ENCODE data around the gene AKR1B1. TPM values are rescaled to one million over a fixed set of nuclear protein-coding genes. Genes with fewer than 3 reads are reported as not detected.

The AKR1B1 gene
- total RNA-seq, 1 experiment from 2014 or later: 104 TPM

DNA sequence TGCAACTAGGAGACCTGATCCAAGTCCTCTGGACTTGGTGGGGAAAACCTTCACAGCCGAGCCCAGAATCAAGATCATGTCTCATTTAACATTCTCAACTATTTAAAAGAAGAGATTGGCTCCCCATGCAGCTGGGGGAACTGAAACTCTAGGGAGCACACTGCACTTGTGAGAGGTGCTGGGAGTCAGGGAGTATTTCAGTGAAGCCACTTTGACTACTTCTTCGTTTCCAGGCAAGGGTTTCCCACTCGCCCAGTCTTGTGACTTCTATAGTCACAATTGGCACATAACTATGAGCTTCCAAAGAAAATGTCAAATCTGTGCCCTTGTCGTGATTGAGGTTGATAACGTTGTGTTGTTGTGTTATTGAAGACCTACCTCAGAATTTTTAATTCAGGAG lies 62.9 kb downstream of the AKR1B1 start:
- no peaks in the 10 kb centered on the region for H3K36me3 ChIP-seq (ENCODE audit: insufficient read depth, low read length, poor library complexity, severe bottlenecking)
- no peak overlapping the region for H3K27ac ChIP-seq (ENCODE audit: low read depth, low read length, poor library complexity, severe bottlenecking)
- no peaks in the 10 kb centered on the region for H3K4me1 ChIP-seq (ENCODE audit: insufficient read depth, low read length, poor library complexity, severe bottlenecking)
- no TSS peak for BruUV-seq (replicated peaks)
- no peak overlapping the region for H3K4me3 ChIP-seq (ENCODE audit: low read depth, low read length, poor library complexity, severe bottlenecking)
- DNase-seq (ENCODE audit: low spot score): no peak
- ChIA-PET CTCF (no interaction called here), POLR2A (ENCODE audit: low non-redundant PET) (no interaction called here)
- intact Hi-C loops (cut with micrococcal nuclease; ENCODE audit: unreplicated experiment): no loop called here
- no peak for TF ChIP-seq EZH2 (IDR thresholded peaks at IDR 0.05; ENCODE audit: borderline replicate concordance, low read depth, low read length, poor library complexity, severe bottlenecking)
- TF ChIP-seq, protein P1, sequence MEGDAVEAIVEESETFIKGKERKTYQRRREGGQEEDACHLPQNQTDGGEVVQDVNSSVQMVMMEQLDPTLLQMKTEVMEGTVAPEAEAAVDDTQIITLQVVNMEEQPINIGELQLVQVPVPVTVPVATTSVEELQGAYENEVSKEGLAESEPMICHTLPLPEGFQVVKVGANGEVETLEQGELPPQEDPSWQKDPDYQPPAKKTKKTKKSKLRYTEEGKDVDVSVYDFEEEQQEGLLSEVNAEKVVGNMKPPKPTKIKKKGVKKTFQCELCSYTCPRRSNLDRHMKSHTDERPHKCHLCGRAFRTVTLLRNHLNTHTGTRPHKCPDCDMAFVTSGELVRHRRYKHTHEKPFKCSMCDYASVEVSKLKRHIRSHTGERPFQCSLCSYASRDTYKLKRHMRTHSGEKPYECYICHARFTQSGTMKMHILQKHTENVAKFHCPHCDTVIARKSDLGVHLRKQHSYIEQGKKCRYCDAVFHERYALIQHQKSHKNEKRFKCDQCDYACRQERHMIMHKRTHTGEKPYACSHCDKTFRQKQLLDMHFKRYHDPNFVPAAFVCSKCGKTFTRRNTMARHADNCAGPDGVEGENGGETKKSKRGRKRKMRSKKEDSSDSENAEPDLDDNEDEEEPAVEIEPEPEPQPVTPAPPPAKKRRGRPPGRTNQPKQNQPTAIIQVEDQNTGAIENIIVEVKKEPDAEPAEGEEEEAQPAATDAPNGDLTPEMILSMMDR (conservative IDR thresholded peaks at IDR 0.05; ENCODE audit: low read depth, low read length): no peak
- no peaks in the 10 kb centered on the region for H3K9me3 ChIP-seq (ENCODE audit: low read depth, low read length, poor library complexity, severe bottlenecking)
- H3K27me3 ChIP-seq (replicated peaks; ENCODE audit: insufficient read depth, low read depth, low read length, poor library complexity): no peaks in the 10 kb centered on the region

DNA sequence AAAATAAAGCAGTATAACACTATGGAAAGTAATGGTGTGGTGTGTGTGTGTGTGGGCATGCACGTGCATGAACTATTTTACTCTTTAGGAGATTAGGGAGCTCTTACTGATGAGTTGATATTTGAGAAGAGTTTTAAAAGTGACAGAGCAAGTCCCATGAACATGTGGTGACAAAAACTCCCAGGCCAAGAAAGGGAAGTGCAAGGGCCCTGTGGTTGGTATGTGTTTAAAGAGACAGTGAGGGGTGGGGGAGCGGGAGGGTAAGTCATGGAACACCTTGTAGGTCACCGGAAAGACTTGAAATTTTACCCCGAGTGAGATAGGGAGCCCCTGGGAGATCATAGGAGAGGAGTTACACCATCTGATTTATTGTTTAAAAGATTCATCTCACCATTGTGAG lies 63.3 kb downstream of the AKR1B1 start:
- H3K4me3 ChIP-seq (ENCODE audit: low read depth, low read length, poor library complexity, severe bottlenecking): no peak overlapping the region
- ChIA-PET CTCF (no interaction called here), POLR2A (ENCODE audit: low non-redundant PET) (no interaction called here)
- intact Hi-C loops (cut with micrococcal nuclease; ENCODE audit: unreplicated experiment): no loop called here
- H3K9me3 ChIP-seq (ENCODE audit: low read depth, low read length, poor library complexity, severe bottlenecking): no peaks in the 10 kb centered on the region
- BruUV-seq (replicated peaks): no TSS peak
- H3K27ac ChIP-seq (ENCODE audit: low read depth, low read length, poor library complexity, severe bottlenecking): no peak overlapping the region
- no peak for TF ChIP-seq EZH2 (IDR thresholded peaks at IDR 0.05; ENCODE audit: borderline replicate concordance, low read depth, low read length, poor library complexity, severe bottlenecking)
- TF ChIP-seq, protein P1 (conservative IDR thresholded peaks at IDR 0.05; ENCODE audit: low read depth, low read length): no peak
- DNase-seq (ENCODE audit: low spot score): no peak
- no peaks in the 10 kb centered on the region for H3K4me1 ChIP-seq (ENCODE audit: insufficient read depth, low read length, poor library complexity, severe bottlenecking)
- no peaks in the 10 kb centered on the region for H3K27me3 ChIP-seq (replicated peaks; ENCODE audit: insufficient read depth, low read depth, low read length, poor library complexity)
- H3K36me3 ChIP-seq (ENCODE audit: insufficient read depth, low read length, poor library complexity, severe bottlenecking): no peaks in the 10 kb centered on the region

DNA sequence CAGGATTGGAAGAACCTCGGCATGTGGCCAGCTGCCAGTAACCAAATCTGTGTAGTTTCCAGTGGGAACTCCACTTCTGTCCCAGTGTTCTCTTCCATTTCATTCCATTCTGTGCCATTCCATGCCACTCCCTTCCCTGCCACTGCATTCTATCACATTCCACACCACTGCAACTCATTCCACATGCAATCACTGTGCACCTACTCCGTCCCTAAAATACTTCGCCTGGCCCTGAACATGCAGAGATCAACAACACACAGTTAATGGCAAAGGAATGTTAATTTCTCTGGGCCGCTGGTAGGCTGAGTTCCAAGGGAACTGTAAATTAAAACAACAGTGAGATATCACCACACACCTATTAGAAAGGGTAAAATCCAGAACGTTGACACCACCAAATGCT lies 64.8 kb downstream of the AKR1B1 start:
- CTCF ChIA-PET: no interaction called here
- no peak for DNase-seq (ENCODE audit: low spot score)
- intact Hi-C loops (cut with micrococcal nuclease; ENCODE audit: unreplicated experiment): no loop called here

More for the DNA sequence above, 64.8 kb downstream of the AKR1B1 start:
- no peak for TF ChIP-seq EZH2 (IDR thresholded peaks at IDR 0.05; ENCODE audit: borderline replicate concordance, low read depth, low read length, poor library complexity, severe bottlenecking)
- TF ChIP-seq, protein P1 (conservative IDR thresholded peaks at IDR 0.05; ENCODE audit: low read depth, low read length): no peak
- Histone ChIP-seq H3K4me1 (ENCODE audit: insufficient read depth, low read length, poor library complexity, severe bottlenecking) (no peaks in the 10 kb centered on the region), H3K9me3 (ENCODE audit: low read depth, low read length, poor library complexity, severe bottlenecking) (no peaks in the 10 kb centered on the region), H3K4me3 (ENCODE audit: low read depth, low read length, poor library complexity, severe bottlenecking) (no peak overlapping the region), H3K27me3 (replicated peaks; ENCODE audit: insufficient read depth, low read depth, low read length, poor library complexity) (no peaks in the 10 kb centered on the region), H3K27ac (ENCODE audit: low read depth, low read length, poor library complexity, severe bottlenecking) (no peak overlapping the region), H3K36me3 (ENCODE audit: insufficient read depth, low read length, poor library complexity, severe bottlenecking) (no peaks in the 10 kb centered on the region)
- BruUV-seq (replicated peaks): no TSS peak
- POLR2A ChIA-PET (ENCODE audit: low non-redundant PET): no interaction called here

Other genes starting within 250 kb of the AKR1B1 start
- 20.0 and 22.1 TPM in 2 replicates for gene SLC35B4, start 142.2 kb downstream of the AKR1B1 start, total RNA-seq (2021)
- 0.52 TPM in 1 of 2 replicates, not detected in the other for gene AKR1B10, start 68.5 kb upstream of the AKR1B1 start, total RNA-seq (2021)
- not detected in 2 replicates for gene AKR1B15, start 90.0 kb upstream of the AKR1B1 start, total RNA-seq (2021)
- gene BPGM, start 187.8 kb upstream of the AKR1B1 start, total RNA-seq (2021): 13.8 and 14.0 TPM in 2 replicates